GM23338 (cell line): ENCODE results near the gene CCDC60. TPM values are rescaled to one million over a fixed set of nuclear protein-coding genes. Genes with fewer than 3 reads are reported as not detected.

Experiments used
- ATAC-seq: fragments of 200-7000 bp; cut with Tn5 transposase; 3 replicates; pipeline ENCODE4 v1.9.1; 2020
- DNase-seq: peaks from one replicate; pipeline ENCODE4 v3.0.0-alpha.2; 2015; ENCODE audit warnings: low spot score
- H2AFZ ChIP-seq: fragments of 200-600 bp; sonication (generic); 2 replicates; pipeline ENCODE4 v1.8.0; 2016; ENCODE audit warnings: antibody characterized with exemption, mild to moderate bottlenecking, moderate library complexity
- H3F3A ChIP-seq: fragments of 200-600 bp; sonication (generic); replicated peaks from 2 replicates; pipeline ENCODE4 v1.8.0; 2017; ENCODE audit warnings: antibody characterized with exemption, mixed run types, low read depth
- H3K27ac ChIP-seq: fragments of 200-600 bp; sonication (generic); 2 replicates; pipeline ENCODE4 v1.6.1; 2016; ENCODE audit warnings: low read depth
- H3K27me3 ChIP-seq: fragments of 200-600 bp; sonication (generic); 2 replicates; pipeline ENCODE4 v1.8.0; 2016; ENCODE audit warnings: mild to moderate bottlenecking, mixed run types, moderate library complexity; ENCODE audit not compliant: insufficient read depth
- H3K36me3 ChIP-seq: fragments of 200-600 bp; sonication (generic); 2 replicates; pipeline ENCODE4 v1.8.0; 2016; ENCODE audit warnings: mild to moderate bottlenecking; ENCODE audit not compliant: insufficient read depth
- H3K4me1 ChIP-seq: fragments of 200-600 bp; sonication (generic); 2 replicates; pipeline ENCODE4 v1.8.0; 2016; ENCODE audit warnings: mild to moderate bottlenecking, moderate library complexity; ENCODE audit not compliant: insufficient read depth
- H3K4me2 ChIP-seq: fragments of 200-600 bp; sonication (generic); 2 replicates; pipeline ENCODE4 v1.7.1; 2017; ENCODE audit warnings: mixed run types
- H3K4me3 ChIP-seq: fragments of 200-600 bp; sonication (generic); 2 replicates; pipeline ENCODE4 v1.6.1; 2016; ENCODE audit warnings: mixed run types
- H3K79me2 ChIP-seq: fragments of 200-600 bp; sonication (generic); replicated peaks from 2 replicates; pipeline ENCODE4 v1.8.0; 2017; ENCODE audit warnings: mild to moderate bottlenecking; ENCODE audit not compliant: insufficient read depth
- H3K9me2 ChIP-seq: fragments of 200-600 bp; sonication (generic); 2 replicates; pipeline ENCODE4 v1.8.0; 2017; ENCODE audit not compliant: insufficient read depth
- H4K20me1 ChIP-seq: fragments of 200-600 bp; sonication (generic); replicated peaks from 2 replicates; pipeline ENCODE4 v1.8.0; 2017; ENCODE audit warnings: mild to moderate bottlenecking; ENCODE audit not compliant: insufficient read depth
- H3K27ac Mint-ChIP-seq: 2 replicates; pipeline ENCODE4 v1.8.0; 2020; ENCODE audit warnings: inconsistent platforms, mild to moderate bottlenecking, moderate library complexity, mixed read lengths
- H3K27me3 Mint-ChIP-seq: 3 replicates; pipeline ENCODE4 v1.8.0; 2022; ENCODE audit warnings: low read depth, mild to moderate bottlenecking, moderate library complexity, mixed read lengths, inconsistent platforms; ENCODE audit not compliant: insufficient read depth, poor library complexity
- H3K36me3 Mint-ChIP-seq: 3 replicates; pipeline ENCODE4 v1.8.0; 2021; ENCODE audit warnings: low read depth, mild to moderate bottlenecking, inconsistent platforms, moderate library complexity, mixed read lengths
- H3K4me1 Mint-ChIP-seq: 3 replicates; pipeline ENCODE4 v1.8.0; 2020; ENCODE audit warnings: mild to moderate bottlenecking, inconsistent platforms, mixed read lengths
- H3K4me3 Mint-ChIP-seq: 3 replicates; pipeline ENCODE4 v1.8.0; 2021; ENCODE audit warnings: moderate library complexity, mild to moderate bottlenecking, inconsistent platforms, mixed read lengths
- H3K9me3 Mint-ChIP-seq: 3 replicates; pipeline ENCODE4 v1.8.0; 2020; ENCODE audit warnings: moderate library complexity, mild to moderate bottlenecking, inconsistent platforms, mixed read lengths
- CREB1 ChIP-seq: fragments of 250-450 bp; sonication (Bioruptor Pico); IDR thresholded peaks from 2 replicates; pipeline ENCODE4 v1.5.0; 2020; ENCODE audit warnings: low read depth, mild to moderate bottlenecking, moderate library complexity
- CTCF ChIP-seq, 2 experiments: fragments of 200-600 bp in 1 of 2; sonication (generic) in 1 of 2; conservative IDR thresholded peaks; 2 replicates each; pipeline versions ENCODE4 v1.5.1 to v1.6.1; 2016 to 2017; ENCODE audit warnings: antibody characterized with exemption in 2 of 2, low read depth in 2 of 2, mild to moderate bottlenecking in 2 of 2, moderate library complexity in 1 of 2
- ETS1 ChIP-seq: IDR thresholded peaks from 2 replicates; pipeline ENCODE4 v1.6.1; 2016; ENCODE audit warnings: antibody characterized with exemption
- EZH2 ChIP-seq: fragments of 200-600 bp; sonication (generic); IDR thresholded peaks from one replicate; pipeline ENCODE4 v1.8.0; 2017; ENCODE audit warnings: antibody characterized with exemption, mild to moderate bottlenecking, low read depth; ENCODE audit not compliant: unreplicated experiment
- EZH2phosphoT487 ChIP-seq: fragments of 200-600 bp; sonication (generic); IDR thresholded peaks from one replicate; pipeline ENCODE4 v1.8.1; 2018; ENCODE audit warnings: antibody characterized with exemption; ENCODE audit not compliant: unreplicated experiment
- JUNB ChIP-seq: IDR thresholded peaks from one replicate; pipeline ENCODE4 v1.6.1; 2016; ENCODE audit warnings: antibody characterized with exemption; ENCODE audit not compliant: unreplicated experiment
- NANOG ChIP-seq: IDR thresholded peaks from 2 replicates; pipeline ENCODE4 v1.6.1; 2016; ENCODE audit warnings: antibody characterized with exemption, borderline replicate concordance
- POLR2AphosphoS5 ChIP-seq: IDR thresholded peaks from 2 replicates; pipeline ENCODE4 v1.6.1; 2016; ENCODE audit warnings: antibody characterized with exemption, low read depth
- REST ChIP-seq: IDR thresholded peaks from one replicate; pipeline ENCODE4 v1.6.1; 2018; ENCODE audit warnings: antibody characterized with exemption; ENCODE audit not compliant: unreplicated experiment
- STAT1 ChIP-seq: IDR thresholded peaks from one replicate; pipeline ENCODE4 v1.6.1; 2016; ENCODE audit warnings: antibody characterized with exemption; ENCODE audit not compliant: unreplicated experiment
- ZNF114 ChIP-seq: fragments of 250-450 bp; sonication (Bioruptor Pico); IDR thresholded peaks from 2 replicates; pipeline ENCODE4 v1.5.0; 2020; ENCODE audit warnings: mild to moderate bottlenecking, moderate library complexity
- ZNF331 ChIP-seq: fragments of 250-450 bp; sonication (Bioruptor Pico); IDR thresholded peaks from 2 replicates; pipeline ENCODE4 v1.5.0; 2020; ENCODE audit warnings: low read depth, mild to moderate bottlenecking, moderate library complexity
- ZNF462 ChIP-seq: fragments of 250-450 bp; sonication (Bioruptor Pico); IDR thresholded peaks from 2 replicates; pipeline ENCODE4 v1.5.0; 2020; ENCODE audit warnings: mild to moderate bottlenecking, moderate library complexity
- polyA plus RNA-seq: library from polyadenylated mRNA; unstranded; fragments of >200 nt; fragmentation: Nextera tagmentation; extraction: Ambion mirVana; gene quantifications from 2 replicates; pipeline ENCODE4 v1.2.1, GENCODE V29; 2016
- total RNA-seq: library from RNA; depleted of rRNA; stranded (reverse); fragments of >200 nt; shearing (Covaris generic); gene quantifications from 2 replicates; pipeline ENCODE4 v1.2.3, GENCODE V29; 2014

The CCDC60 gene
- total and polyA plus RNA-seq, 2 experiments from 2014 or later = 0.53 TPM; not detected in 1

GRCh38 chr12:119480551-119480950 is 146.0 kb downstream of the CCDC60 start:
- Histone ChIP-seq H3F3A (no peaks in the 10 kb centered on the region), H4K20me1 (no peaks in the 10 kb centered on the region), H3K27me3 (no peaks in the 10 kb centered on the region), H3K27ac (no peak overlapping the region), H3K36me3 (no peaks in the 10 kb centered on the region), H3K79me2 (no peaks in the 10 kb centered on the region), H2AFZ (no peak overlapping the region), H3K4me1 (no peaks in the 10 kb centered on the region), H3K4me2 (no peak overlapping the region), H3K4me3 (no peak overlapping the region), H3K9me2 (no peaks in the 10 kb centered on the region; the same call in 1 of the 2 replicates)
- H3K27ac Mint-ChIP-seq = no peak overlapping the region
- H3K4me1 Mint-ChIP-seq = peaks cover 1% of the 10 kb centered on the region; the same call in 2 of the 3 replicates
- H3K36me3 Mint-ChIP-seq = no peaks in the 10 kb centered on the region; the same call in 2 of the 3 replicates
- peaks cover 3% of the 10 kb centered on the region; the same call in 2 of the 3 replicates for H3K9me3 Mint-ChIP-seq
- peaks cover 4% of the 10 kb centered on the region for H3K27me3 Mint-ChIP-seq
- no peak overlapping the region for H3K4me3 Mint-ChIP-seq
- no peak for TF ChIP-seq STAT1
- TF ChIP-seq ZNF331 (CRISPR knock-in tag) = no peak
- no peak for TF ChIP-seq NANOG
- no peak for TF ChIP-seq EZH2
- TF ChIP-seq EZH2phosphoT487 = no peak
- TF ChIP-seq CREB1 = no peak
- no peak for TF ChIP-seq POLR2AphosphoS5
- TF ChIP-seq ZNF462 (CRISPR knock-in tag) = no peak
- no peak for TF ChIP-seq REST
- no peak for TF ChIP-seq JUNB
- TF ChIP-seq ETS1 = no peak
- TF ChIP-seq CTCF (conservative IDR thresholded peaks at IDR 0.05; ENCODE audit: low read depth in 2 of 2) = no peak
- TF ChIP-seq ZNF114 (CRISPR knock-in tag) = no peak
- DNase-seq = no peak
- no peak for ATAC-seq
